Muscle of leg (tissue), 11 donors: ENCODE measurements around the gene TACC2. TPM values are rescaled to one million over a fixed set of nuclear protein-coding genes. Genes with fewer than 3 reads are reported as not detected.
A peak's percentile ranks its signal among the peaks of the same experiment; 100 is the strongest.

ENCODE experiments used
- DNase-seq: peaks from one replicate; pipeline ENCODE4 v3.0.0; 2013
- H3K27ac ChIP-seq: one replicate; pipeline ENCODE4 v1.5.1; 2013; ENCODE audit warnings: mild to moderate bottlenecking, low read length, control low read depth
- H3K27me3 ChIP-seq: one replicate; pipeline ENCODE4 v1.6.1; 2013; ENCODE audit warnings: low read length; ENCODE audit not compliant: control insufficient read depth, insufficient read depth
- H3K36me3 ChIP-seq: one replicate; pipeline ENCODE4 v1.6.1; 2013; ENCODE audit warnings: low read length; ENCODE audit not compliant: control insufficient read depth, insufficient read depth
- H3K4me1 ChIP-seq: one replicate; pipeline ENCODE4 v1.6.1; 2013; ENCODE audit warnings: low read length; ENCODE audit not compliant: control insufficient read depth, insufficient read depth
- H3K4me3 ChIP-seq: one replicate; pipeline ENCODE4 v1.5.1; 2013; ENCODE audit warnings: low read length, control low read depth
- H3K9me3 ChIP-seq: replicated peaks from 2 replicates; pipeline ENCODE4 v1.6.1; 2013; ENCODE audit warnings: low read depth, low read length; ENCODE audit not compliant: control insufficient read depth
- WGBS: methylation state at CpG from one replicate; pipeline ENCODE4 v1.1.5; 2013; ENCODE audit warnings: missing lambda C conversion rate; ENCODE audit not compliant: insufficient coverage; 5-methylcytosine and 5-hydroxymethylcytosine counted together
- polyA plus RNA-seq, 8 donors: library from polyadenylated mRNA; unstranded; fragments of 120-200 nt; gene quantifications; one replicate each; pipeline versions ENCODE4 v1.2.1 to v1.2.3, GENCODE V29; 2013; ENCODE audit warnings: inconsistent platforms in 1 of 8, low replicate concordance in 1 of 8; ENCODE audit not compliant: insufficient read length in 8 of 8, insufficient read depth in 1 of 8
- total RNA-seq: library from RNA; stranded (reverse); fragments of 120-200 nt; gene quantifications from one replicate; pipeline ENCODE4 v1.2.4, GENCODE V29; 2013

The TACC2 gene
- total and polyA plus RNA-seq, 9 donors = 53.6 to 132 (median 104) TPM

GRCh38 chr10:122142641-122143237, 153.8 kb downstream of the TACC2 start:
- Histone ChIP-seq H3K27ac (peak overlapping the region; percentile 47), H3K4me3 (no peak overlapping the region), H3K36me3 (peaks cover 27% of the 10 kb centered on the region), H3K4me1 (peaks cover 67% of the 10 kb centered on the region), H3K27me3 (no peaks in the 10 kb centered on the region), H3K9me3 (peaks cover 3% of the 10 kb centered on the region)
- DNase-seq = peak; percentile 41
- WGBS = 18% methylated on average over 6 of the region's 14 CpGs

DNA sequence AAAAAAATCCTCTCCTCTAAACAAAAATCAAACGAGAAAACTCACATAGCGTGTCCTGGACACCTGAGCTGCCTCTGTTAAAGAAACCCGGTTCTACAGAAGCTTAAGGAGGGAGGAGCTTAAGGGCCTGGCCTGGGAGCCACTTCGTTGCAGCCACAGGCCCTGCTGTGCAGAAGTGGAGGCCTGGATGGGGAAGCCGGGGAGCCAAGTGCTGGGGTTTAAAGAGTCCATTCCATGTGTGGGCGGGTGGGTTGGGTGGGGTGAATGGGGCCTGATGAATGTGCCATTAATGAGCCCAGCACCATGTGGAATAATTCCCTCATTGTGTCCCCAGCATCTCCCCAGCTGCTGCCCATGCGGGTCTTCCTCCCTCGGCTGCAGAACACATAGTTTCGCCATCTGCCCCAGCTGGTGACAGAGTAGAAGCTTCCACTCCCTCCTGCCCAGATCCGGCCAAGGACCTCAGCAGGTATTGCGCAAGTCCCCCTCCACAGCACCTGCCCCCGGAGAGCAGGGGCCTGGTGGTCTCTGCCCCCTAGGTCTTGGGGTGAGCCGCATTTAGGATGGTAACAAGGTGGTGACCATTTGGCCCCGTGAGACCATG, 154.4 kb downstream of the TACC2 start:
- 74% methylated on average over 9 of the region's 14 CpGs for WGBS
- H3K4me1 ChIP-seq = peaks cover 73% of the 10 kb centered on the region
- peak; percentile 60 for DNase-seq
- peaks cover 3% of the 10 kb centered on the region for H3K9me3 ChIP-seq
- no peak overlapping the region for H3K4me3 ChIP-seq
- H3K27ac ChIP-seq = peak overlapping the region; percentile 47
- H3K27me3 ChIP-seq = no peaks in the 10 kb centered on the region
- H3K36me3 ChIP-seq = peaks cover 26% of the 10 kb centered on the region

GRCh38 chr10:122144199-122144598, 155.2 kb downstream of the TACC2 start:
- H3K4me1 ChIP-seq = peaks cover 76% of the 10 kb centered on the region
- peaks cover 22% of the 10 kb centered on the region for H3K36me3 ChIP-seq
- 13% methylated on average over 2 of the region's 2 CpGs for WGBS
- DNase-seq = peak; percentile 47
- H3K9me3 ChIP-seq = peaks cover 3% of the 10 kb centered on the region
- H3K4me3 ChIP-seq = no peak overlapping the region
- no peak overlapping the region for H3K27ac ChIP-seq
- no peaks in the 10 kb centered on the region for H3K27me3 ChIP-seq

DNA sequence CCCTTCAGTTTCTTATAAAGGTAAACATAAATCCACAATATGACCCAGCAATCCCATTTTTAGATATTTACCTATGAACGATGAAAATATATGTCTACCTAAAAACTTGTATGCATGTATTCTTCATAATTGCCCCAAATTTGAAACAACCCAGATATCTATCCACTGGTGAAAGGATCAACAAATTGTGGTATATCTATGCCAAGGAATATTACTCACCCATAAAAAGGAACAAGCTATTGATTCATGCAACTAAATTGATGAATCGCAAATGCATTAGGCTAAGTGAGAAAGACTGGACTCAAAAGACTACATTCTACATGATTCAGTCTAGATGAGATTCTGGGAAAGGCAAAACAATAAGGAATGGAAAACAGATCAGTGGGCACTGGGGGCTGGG, 156.2 kb downstream of the TACC2 start:
- Histone ChIP-seq H3K4me3 (no peak overlapping the region), H3K27me3 (no peaks in the 10 kb centered on the region), H3K27ac (no peak overlapping the region), H3K9me3 (peaks cover 3% of the 10 kb centered on the region), H3K4me1 (peaks cover 76% of the 10 kb centered on the region), H3K36me3 (peaks cover 22% of the 10 kb centered on the region)
- no peak for DNase-seq
- no CpG with 5 or more reads among the region's 2 CpGs for WGBS

DNA sequence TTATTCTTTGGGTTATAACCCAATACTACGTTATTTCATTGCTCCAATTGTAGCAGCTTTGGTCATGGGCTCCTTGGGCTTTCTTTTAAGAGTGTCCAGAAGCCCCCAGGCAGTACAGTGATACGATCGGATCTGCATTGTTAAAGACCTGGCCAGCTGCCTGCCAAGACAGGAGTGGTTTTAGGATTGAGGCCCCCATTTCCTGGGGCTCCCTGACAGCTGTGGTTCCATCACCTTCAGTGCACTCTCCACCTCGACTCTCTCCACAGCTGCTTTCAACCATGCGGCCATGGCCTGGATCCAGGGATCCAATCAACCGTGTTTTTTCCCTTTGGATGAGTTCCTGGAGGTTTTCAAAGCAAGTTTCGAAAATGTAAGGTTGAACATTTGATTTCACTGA, 158.7 kb downstream of the TACC2 start:
- WGBS = 0% methylated on average over 3 of the region's 7 CpGs
- H3K4me3 ChIP-seq = no peak overlapping the region
- peaks cover 76% of the 10 kb centered on the region for H3K4me1 ChIP-seq
- no peaks in the 10 kb centered on the region for H3K27me3 ChIP-seq
- peak; percentile 97 for DNase-seq
- H3K9me3 ChIP-seq = peaks cover 3% of the 10 kb centered on the region
- peaks cover 22% of the 10 kb centered on the region for H3K36me3 ChIP-seq
- peak overlapping the region; percentile 98 for H3K27ac ChIP-seq

DNA sequence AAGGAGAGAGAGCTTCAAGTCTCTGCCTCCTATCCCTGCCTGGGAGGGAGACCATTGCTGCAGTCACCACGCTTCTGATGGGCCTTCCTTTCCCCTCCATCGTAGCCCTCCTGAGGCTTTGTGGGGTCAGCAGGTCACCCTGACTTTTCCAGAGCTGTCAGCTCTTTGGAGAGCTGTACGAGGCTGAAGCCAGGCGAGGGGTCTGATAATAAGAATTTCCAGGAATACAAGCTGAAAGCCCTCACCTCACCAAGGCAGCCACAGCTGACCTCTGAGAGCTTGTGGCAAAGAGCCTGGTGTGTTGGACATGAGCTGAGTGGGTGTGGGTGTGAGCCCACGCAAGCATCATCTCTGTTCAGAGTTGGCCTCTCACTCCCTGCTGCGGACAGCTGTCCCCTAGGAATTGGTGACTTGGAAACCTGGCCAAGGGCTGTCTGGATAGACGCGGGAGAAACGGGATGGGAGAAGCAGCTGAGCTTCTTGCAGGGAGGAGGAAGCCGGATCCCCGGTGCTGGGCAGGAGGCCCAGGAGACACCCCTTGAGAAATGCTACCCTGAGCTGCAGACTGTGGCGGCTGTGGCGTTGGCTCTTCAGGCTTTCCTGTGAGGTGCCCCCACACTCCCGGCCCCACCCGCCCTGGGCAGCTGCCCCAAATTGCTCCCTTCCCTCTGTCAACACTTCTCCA, 160.1 kb downstream of the TACC2 start:
- Histone ChIP-seq H3K27me3 (no peaks in the 10 kb centered on the region), H3K4me3 (no peak overlapping the region), H3K36me3 (peaks cover 16% of the 10 kb centered on the region), H3K27ac (peak overlapping the region; percentile 98), H3K4me1 (peaks cover 77% of the 10 kb centered on the region), H3K9me3 (peaks cover 3% of the 10 kb centered on the region)
- WGBS = 16% methylated on average over 5 of the region's 15 CpGs
- DNase-seq = peak; percentile 98

DNA sequence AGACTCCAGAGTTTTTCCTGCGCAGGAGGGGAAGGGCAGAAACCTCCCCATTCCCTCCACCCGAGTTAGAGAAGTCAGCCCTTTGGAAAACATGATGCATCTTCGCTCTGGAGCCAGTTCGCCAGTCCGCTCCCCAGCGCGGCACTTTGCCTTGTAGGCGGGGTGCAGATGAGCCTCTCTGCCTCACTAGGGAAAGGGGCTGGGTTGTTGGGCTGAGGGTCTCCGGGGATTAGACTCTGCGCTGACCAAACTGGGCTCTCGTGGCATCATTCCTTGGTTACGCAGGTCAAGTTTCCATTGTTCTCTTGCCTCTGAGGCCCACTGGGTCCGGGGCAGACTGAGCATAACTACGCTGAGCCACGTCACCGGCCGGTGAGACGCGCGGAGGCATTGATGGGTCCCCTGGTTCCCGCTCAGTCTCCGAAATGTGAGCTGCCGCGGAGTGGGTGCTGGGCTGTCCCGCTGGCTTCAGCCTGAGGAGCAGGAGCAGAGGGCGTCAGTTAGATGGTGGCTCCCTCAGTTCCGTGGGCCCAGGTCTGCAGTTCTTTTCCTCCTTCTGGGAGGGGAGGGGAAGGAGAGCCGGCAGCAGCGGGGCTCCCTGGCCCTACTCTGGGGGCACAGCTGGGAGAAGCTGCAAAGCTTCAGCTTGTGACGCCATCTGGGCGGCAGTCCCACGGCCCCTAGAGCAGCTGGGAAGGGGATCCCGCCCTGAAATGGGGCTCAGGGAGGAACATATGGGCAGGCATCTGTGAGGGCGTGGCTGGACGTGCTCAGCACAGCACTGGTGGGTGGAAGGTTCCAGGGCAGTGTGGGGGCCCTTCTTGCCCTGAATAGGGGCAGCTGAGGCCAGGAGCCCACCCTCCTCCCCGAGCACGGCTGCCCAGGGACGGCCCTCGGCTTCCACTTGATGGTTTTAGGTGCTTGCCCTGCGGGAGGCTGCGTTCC, 160.9 kb downstream of the TACC2 start:
- no peaks in the 10 kb centered on the region for H3K27me3 ChIP-seq
- peak overlapping the region; percentile 98 for H3K27ac ChIP-seq
- 9% methylated on average over 31 of the region's 41 CpGs for WGBS
- DNase-seq = peak; percentile 96
- peaks cover 11% of the 10 kb centered on the region for H3K36me3 ChIP-seq
- peak overlapping the region; percentile 13 for H3K4me3 ChIP-seq
- H3K9me3 ChIP-seq = peaks cover 3% of the 10 kb centered on the region
- peaks cover 81% of the 10 kb centered on the region for H3K4me1 ChIP-seq

GRCh38 chr10:122151121-122151694, 162.2 kb downstream of the TACC2 start:
- Histone ChIP-seq H3K36me3 (peaks cover 5% of the 10 kb centered on the region), H3K27me3 (no peaks in the 10 kb centered on the region), H3K27ac (peak overlapping the region; percentile 98), H3K9me3 (no peaks in the 10 kb centered on the region), H3K4me3 (no peak overlapping the region), H3K4me1 (peaks cover 88% of the 10 kb centered on the region)
- no peak for DNase-seq
- 84% methylated on average over 5 of the region's 5 CpGs for WGBS

DNA sequence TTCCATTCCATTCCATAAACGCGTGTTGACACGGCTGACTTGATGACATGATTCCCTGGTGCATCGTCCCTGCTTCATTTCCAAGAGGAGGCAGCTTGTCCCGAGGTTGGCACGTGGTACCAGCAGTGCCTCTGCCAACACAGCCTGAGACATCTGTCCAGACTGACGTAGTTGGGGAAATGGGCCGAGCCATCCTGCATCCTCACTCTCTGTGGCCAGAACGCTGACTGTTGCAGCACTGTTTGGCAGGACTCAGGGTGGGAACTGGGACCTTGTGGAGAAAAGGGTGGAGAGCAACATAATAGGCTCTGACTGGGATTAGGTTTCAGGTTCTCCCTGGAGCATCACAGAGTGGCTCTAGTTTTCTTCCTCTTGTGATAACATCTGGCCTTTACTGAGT, 163.6 kb downstream of the TACC2 start:
- Histone ChIP-seq H3K27ac (peak overlapping the region; percentile 98), H3K4me3 (no peak overlapping the region), H3K9me3 (no peaks in the 10 kb centered on the region), H3K4me1 (peaks cover 80% of the 10 kb centered on the region), H3K27me3 (no peaks in the 10 kb centered on the region), H3K36me3 (no peaks in the 10 kb centered on the region)
- 13% methylated on average over 9 of the region's 9 CpGs for WGBS
- peak; percentile 96 for DNase-seq
